Measurements from ENCODE around the gene LBH.

LBH gene

DNA sequence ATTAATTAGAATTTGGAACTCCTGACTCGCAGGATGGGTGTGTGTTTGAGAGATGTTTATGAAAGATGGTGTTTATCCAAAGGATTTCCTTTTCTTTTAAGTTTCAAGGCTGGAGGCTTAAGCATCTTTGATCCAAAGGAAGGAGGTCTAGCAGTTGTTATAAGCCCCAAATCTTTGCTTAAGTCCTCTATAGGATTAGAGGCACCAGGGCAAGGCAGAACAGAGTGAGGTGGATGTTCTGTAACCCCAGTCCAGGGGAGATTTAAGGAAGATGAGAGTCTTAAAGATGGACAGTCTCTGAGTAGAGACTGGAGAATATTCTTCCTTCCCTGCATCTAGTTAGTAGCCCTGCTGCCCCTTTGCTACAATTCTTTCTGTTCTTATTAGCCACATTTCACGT is 17.5 kb downstream of the LBH start:
- Histone ChIP-seq H3K36me3 (replicated peaks) (no peaks in the 10 kb centered on the region), H3K27ac (no peak overlapping the region), H3K27me3 (replicated peaks) (no peaks in the 10 kb centered on the region), H3K4me3 (ENCODE audit: low read depth, low read length) (no peak overlapping the region)
- DNase-seq, result no peak
- TF ChIP-seq, protein P1, sequence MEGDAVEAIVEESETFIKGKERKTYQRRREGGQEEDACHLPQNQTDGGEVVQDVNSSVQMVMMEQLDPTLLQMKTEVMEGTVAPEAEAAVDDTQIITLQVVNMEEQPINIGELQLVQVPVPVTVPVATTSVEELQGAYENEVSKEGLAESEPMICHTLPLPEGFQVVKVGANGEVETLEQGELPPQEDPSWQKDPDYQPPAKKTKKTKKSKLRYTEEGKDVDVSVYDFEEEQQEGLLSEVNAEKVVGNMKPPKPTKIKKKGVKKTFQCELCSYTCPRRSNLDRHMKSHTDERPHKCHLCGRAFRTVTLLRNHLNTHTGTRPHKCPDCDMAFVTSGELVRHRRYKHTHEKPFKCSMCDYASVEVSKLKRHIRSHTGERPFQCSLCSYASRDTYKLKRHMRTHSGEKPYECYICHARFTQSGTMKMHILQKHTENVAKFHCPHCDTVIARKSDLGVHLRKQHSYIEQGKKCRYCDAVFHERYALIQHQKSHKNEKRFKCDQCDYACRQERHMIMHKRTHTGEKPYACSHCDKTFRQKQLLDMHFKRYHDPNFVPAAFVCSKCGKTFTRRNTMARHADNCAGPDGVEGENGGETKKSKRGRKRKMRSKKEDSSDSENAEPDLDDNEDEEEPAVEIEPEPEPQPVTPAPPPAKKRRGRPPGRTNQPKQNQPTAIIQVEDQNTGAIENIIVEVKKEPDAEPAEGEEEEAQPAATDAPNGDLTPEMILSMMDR (IDR thresholded peaks at IDR 0.05; ENCODE audit: low read depth, low read length, missing control alignments), result no peak
- in situ Hi-C loops (cut with HindIII; ENCODE audit: low pct_ligation_motif_present, low sequenced_read_pairs), result no loop called here

DNA sequence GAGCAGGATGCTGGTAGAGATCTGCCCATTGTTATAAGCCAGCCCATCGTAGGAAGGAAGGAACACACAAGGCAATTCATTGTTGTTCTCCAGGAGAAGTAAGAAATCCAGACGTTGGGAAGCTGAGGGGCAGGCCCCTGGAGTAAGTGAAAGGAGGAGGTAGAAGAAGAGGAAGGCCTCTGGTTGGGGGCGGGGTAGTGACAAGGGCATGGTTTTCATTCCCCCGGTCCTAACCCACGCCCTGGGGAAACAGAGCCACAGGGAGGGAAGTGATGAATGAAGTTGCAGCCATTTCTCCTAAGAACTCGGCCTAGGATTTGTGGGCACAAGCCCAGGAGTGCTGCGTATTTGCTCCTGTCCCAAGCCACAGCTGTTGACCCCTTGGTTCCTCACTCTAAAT is 18.0 kb downstream of the LBH start:
- Histone ChIP-seq H3K27me3 (replicated peaks) (no peaks in the 10 kb centered on the region), H3K27ac (no peak overlapping the region), H3K36me3 (replicated peaks) (no peaks in the 10 kb centered on the region), H3K4me3 (ENCODE audit: low read depth, low read length) (no peak overlapping the region)
- TF ChIP-seq, protein P1 (IDR thresholded peaks at IDR 0.05; ENCODE audit: low read depth, low read length, missing control alignments), result no peak
- in situ Hi-C loops (cut with HindIII; ENCODE audit: low pct_ligation_motif_present, low sequenced_read_pairs), result no loop called here
- DNase-seq, result no peak

DNA sequence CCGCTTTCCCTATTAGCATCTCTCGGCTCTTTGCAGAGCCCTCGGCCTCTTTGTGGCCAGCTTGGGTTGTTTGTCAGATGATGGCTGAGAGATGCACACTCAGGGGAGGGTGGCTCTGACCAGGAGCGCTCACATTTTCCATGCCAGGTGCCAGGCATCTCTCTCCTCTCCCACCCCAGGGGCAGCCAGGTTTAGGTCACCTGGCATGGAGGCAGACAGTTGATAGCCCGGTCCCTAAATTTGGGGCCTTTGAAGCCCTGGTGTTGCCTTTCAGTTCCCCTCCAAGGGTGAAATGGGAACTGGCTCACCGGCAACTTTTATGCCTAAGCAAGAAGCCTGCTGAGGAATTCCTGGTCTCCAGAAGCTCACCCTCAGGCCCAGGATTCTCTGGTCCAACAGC is 19.1 kb downstream of the LBH start:
- no peak for DNase-seq
- Histone ChIP-seq H3K4me3 (ENCODE audit: low read depth, low read length) (no peak overlapping the region), H3K27me3 (replicated peaks) (no peaks in the 10 kb centered on the region), H3K27ac (no peak overlapping the region), H3K36me3 (replicated peaks) (no peaks in the 10 kb centered on the region)
- in situ Hi-C loops (cut with HindIII; ENCODE audit: low pct_ligation_motif_present, low sequenced_read_pairs), result no loop called here
- TF ChIP-seq, protein P1 (IDR thresholded peaks at IDR 0.05; ENCODE audit: low read depth, low read length, missing control alignments), result no peak

DNA sequence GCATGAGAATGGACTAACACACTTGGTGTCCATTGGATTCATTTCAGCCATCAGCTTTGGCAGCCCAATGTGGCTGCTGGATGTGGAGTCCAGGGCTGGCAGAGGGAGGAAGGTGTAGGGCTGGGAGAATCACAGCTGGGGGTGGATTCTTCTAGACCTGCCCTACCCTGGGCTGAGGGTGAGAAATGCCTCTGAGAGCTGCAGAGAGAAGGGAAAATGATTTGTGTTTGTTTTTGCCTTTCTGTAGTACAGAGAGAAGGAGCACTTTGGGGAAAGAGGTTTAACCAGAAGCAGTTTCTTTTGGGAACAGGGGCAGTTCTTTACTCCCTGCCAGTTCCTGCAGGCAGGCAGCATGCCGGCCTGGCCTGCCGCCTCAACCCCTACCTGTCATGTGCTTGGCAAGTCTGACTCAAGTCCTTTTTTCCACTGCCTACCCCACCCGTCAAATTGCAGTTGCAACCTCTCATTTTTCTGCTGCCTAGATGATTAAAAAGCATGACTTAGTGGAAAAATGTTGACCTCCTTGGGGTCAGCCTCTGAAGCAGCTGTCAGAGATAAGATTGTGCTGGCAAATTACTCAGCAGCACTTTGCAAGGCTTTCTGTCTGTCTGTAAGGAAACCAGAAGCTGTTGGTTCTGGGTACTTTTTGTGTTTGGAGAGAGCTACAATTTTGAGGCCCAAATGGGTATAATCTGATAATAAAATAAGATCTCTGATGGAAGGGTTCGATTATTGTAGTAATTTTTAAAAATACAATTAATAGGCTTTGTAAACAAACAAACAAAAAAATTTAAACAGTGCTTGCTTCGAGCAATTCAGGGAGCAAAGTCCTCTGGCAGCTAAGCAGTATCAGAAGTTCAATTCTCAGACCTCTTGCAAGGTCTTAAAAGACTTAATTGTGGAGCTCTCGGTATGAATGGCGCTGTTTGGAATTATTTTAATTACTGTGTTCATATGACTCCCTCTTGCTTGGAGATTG is 21.7 kb downstream of the LBH start:
- Histone ChIP-seq H3K36me3 (replicated peaks) (peaks cover 3% of the 10 kb centered on the region), H3K27ac (peak overlapping the region; percentile 38), H3K4me3 (ENCODE audit: low read depth, low read length) (no peak overlapping the region), H3K27me3 (replicated peaks) (no peaks in the 10 kb centered on the region)
- DNase-seq, result peak; percentile 87
- in situ Hi-C loops (cut with HindIII; ENCODE audit: low pct_ligation_motif_present, low sequenced_read_pairs), result no loop called here
- TF ChIP-seq, protein P1 (IDR thresholded peaks at IDR 0.05; ENCODE audit: low read depth, low read length, missing control alignments), result no peak

DNA sequence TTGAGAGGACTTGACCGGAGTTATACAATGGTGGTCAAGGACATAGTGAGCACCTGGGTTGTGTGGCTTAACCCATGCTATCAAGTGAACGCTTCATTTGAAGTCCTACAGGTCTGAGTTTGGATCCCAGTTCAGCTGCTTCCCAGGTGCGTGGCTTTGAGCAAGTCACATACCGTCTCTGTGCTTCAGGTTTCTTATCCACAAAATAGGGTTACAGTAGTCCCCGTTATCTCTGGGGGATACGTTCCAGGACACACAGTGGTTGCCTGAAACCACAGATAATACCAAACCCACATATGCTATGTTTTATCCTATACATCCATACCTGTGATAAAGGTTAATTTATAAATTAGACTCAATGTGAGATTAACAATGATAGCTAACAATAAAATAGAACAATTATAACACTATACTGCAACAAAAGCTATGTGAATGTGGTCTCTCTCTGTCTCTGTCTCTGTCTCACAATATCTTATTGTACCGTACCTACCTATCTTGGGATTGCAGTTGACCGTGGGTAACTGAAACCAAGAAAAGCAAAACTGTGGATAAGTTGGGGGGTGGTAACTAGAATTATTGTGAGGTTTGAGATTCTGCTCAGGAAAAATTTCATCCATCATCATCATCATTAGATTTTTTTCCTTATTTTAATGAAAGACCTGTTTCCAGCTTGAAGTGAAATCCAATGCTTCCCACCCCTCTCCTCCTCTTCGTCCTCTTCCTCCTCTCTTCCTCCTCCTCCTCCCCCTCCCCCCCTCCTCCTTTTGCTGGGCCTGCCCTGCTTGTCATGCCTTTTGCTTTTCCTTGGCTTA is 22.7 kb downstream of the LBH start:
- Histone ChIP-seq H3K27ac (no peak overlapping the region), H3K36me3 (replicated peaks) (peaks cover 3% of the 10 kb centered on the region), H3K27me3 (replicated peaks) (no peaks in the 10 kb centered on the region), H3K4me3 (ENCODE audit: low read depth, low read length) (no peak overlapping the region)
- in situ Hi-C loops (cut with HindIII; ENCODE audit: low pct_ligation_motif_present, low sequenced_read_pairs), result no loop called here
- no peak for DNase-seq
- TF ChIP-seq, protein P1 (IDR thresholded peaks at IDR 0.05; ENCODE audit: low read depth, low read length, missing control alignments), result no peak

All from brain microvascular endothelial cell (primary cell).